DMS153 treated with DMSO at 0.1 percent for 48 hours (cell line): ENCODE results near the gene AIG1.
"Not testable (repeated sequence)": the region's sequence is repeated elsewhere in the genome, so short reads cannot be mapped to it uniquely, and the experiment has no call there.

Source experiments
- DNase-seq: peaks from one replicate; lab custom pipeline; 2025; ENCODE audit not compliant: unreplicated experiment; lab: John Stamatoyannopoulos, UW

The AIG1 gene

DNA sequence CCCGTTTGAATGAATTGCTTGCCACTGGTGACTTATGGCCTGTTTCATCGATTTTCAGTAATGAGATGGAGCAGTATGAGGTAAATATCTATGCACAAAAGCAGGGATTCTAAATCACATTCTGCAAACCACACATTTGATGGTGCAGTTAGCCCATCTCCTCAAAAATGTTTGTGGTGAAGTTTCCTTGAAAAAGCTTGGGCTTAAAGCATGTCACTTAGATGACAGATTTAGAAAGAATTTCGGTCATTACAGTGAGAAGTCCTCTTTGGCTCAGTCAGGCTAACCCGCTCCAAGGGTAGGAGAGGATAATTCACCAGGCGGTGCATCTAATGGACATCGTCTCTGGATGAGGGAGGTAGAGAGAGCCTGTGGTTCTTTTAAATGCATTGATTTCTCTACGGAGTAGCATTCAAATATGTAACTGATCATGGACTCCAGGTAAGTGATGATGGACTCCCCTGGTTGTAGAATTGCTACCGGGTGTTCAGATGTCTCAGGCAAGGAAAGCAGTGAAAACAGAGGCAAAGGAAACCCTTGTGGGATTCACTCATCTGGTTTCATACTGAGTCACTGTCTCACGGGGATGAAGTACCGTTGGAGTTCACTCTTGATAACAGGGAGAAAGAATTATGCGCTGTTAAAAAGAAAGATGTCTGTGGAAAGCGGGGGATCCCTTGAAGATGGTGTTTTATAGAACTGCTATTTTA lies 65.3 kb downstream of the AIG1 start:
- no peak for DNase-seq

DNA sequence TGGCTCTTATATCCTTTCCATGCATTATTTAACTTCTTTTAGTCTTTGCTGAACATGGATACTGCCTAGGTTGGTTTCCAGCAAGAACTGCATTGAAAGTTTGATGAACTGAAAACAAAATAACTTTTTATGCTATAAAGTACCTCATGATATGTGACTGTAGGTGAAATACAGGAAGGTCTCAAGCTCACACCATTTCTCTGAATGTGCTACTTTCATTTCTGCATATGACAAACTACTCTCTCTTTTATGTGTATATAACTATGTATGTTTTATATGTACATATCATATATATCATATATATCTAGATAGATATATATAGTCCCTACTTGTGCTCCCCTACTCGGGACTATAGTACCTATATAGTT lies 65.9 kb downstream of the AIG1 start:
- DNase-seq, result no peak

DNA sequence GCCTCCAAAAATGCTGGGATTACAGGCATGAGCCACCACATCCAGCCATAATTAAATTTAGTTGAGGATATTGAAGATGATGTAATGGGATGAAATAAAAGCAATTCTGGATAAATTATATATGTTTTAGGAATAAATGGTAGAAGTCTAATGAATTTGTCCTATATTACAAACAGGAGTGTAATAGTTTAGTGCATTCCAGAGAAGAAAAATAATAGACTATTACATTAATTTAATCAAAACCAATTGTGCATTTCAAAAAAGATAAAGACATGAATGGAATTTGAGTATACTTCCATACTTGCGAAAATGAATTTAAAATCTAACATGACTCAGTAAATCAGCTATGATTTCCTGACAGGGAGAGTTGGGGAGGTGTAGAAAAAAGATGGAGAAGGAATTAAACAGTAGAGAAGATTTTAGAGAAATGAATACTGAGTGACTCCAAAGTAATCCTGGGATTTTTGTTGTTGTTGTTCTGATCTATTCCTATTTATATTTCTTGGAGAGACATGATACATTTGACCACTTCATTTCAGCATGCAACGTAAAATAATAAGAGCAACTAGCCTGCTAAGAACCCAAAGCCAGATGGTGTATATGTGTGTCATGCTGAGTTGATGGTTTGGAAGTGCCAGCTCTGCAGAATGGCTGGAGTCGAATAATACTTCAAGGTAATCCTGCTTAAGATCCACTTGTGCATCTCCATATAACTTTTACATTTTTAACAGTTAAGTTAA lies 67.4 kb downstream of the AIG1 start:
- no peak for DNase-seq

DNA sequence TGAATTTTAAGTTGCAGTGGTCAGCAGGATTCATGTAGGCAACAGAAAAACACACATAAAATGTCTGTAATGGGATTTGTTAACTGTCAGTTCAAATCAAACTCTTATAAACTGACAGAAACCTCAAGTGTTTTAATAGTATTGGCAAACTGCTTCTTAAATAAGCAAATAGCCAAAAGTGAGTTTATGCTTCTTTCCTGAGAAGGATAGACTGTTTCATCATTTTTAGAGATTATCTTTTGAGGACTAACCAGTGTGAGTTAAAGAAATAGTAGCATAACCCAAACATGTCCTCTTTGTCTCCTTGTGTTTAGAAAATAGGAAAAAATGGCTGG lies 68.0 kb downstream of the AIG1 start:
- no peak for DNase-seq

DNA sequence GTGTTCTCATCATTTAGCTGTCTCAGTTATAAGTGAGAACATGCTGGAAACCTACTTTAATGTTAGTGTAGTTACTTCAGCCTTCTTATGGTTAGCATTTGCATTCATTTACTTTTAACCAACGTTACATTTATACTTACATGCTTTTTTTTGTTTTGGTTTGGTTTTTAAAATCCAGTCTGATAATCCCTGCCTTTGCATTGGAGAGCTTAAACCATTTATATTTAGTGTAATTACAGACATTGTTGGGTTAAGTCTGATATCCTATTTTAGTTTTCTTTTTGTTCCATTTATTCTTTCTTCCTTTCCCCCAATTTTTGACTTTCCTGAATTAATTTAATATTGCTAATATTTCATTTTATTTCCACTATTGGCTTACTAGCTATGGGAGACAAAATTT lies 70.2 kb downstream of the AIG1 start:
- no peak for DNase-seq

DNA sequence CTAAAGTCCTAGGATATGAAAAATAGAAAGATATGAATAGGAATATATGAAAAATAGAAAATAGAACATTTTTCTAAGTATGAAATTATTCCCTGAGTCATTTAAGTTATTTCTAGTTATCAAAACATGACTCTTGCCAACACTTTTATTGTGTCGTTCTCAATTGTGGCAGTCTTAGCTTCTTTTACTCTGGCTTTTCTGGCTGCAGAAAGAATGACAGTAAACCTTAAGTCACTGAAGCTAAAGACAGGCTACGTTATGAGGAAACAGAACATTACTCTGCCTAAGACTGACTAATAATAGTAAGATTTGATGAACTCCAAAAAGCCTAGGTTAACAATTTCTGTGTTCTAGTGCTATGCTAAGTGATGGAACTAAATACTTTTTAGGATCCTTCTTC lies 74.6 kb downstream of the AIG1 start:
- no peak for DNase-seq

DNA sequence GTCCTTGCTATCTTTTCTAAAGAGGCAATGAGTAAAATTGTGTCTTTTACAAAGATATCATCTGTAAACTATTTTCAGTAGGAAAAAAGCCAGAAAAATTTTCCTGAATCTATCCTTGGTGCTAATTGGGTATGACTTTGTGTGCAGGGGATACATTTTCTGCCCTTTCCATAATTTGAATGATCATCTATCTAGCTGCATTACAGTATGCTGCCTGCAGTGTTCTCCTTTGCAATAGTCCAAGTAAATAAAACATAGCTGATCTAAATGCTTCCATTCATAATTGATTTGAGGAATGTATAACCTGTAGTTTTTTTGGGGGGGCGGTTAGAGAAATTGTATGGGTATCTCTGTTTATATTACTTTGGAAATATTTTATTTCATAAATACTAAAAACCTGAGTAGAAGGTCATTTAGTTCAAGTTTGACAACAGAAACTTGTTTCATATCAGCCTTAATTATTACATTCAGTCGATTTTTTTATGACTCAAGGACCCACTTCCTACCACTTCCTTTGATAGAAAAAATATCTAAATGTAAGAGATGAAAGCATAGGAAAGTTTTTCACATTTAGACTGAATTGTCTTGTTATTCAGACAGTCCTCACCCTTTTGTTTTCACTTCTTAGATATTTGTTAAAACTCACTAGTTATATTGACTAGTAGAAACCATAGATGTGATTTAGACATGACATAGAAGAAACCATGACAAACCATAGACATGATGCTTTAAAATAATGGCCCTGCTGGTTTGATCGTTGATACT lies 75.3 kb downstream of the AIG1 start:
- DNase-seq, result no peak

DNA sequence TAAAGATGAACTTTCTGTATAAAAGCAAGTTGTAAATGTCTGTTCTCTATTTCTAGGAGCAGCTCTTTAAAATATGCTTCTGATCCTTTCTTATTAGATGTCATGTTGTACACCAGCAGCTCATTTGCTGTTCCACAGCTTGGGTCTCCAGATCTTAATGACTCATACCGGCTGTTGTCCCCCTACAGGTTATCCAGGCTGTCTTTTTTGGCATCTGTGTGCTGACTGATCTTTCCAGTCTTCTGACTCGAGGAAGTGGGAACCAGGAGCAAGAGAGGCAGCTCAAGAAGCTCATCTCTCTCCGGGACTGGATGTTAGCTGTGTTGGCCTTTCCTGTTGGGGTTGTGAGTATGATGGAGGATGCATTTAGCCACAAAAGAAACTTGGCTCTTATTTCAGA lies 76.0 kb downstream of the AIG1 start:
- no peak for DNase-seq

DNA sequence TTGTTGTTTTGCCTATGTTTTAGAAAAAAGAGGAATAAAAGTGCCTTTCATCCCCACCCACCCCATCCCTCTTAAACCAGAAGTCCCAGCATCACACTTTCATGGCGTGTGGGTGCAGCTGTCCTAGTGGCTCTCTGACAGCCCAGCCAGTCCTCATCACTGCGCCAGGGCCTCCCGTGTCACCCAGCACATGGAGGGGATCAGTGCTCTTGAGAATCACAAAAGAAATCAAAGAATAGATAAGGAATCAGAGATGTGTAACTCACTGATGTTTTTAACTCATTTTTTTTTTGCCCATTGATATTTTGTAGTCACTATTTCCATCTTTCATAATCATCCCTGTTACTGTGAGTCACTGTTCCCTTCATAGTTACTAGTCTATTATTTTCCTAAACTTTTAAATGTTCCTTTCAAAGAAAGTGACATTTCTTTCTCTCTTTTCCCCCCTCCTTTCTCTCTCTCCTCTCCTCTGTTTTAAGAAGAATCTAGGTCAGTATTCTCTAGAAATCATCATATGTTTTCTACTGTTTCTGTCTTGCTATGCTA lies 78.6 kb downstream of the AIG1 start:
- no peak for DNase-seq

DNA sequence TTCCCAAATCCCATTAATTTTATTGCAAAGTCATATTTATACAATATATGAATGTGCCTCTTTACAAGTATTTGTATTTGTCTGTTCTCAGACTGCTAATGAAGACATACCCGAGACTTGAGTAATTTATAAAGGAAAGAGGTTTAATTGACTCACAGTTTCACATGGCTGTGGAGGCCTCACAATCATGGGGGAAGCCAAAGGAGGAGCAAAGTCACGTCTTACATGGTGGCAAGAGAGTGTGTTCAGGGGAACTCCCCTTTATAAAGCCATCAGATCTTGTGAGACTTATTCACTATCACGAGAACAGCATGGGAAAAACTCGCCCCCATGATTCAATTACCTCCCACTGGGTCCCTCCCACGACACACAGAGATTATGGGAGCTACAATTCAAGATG lies 79.2 kb downstream of the AIG1 start:
- DNase-seq, result not testable (repeated sequence)

DNA sequence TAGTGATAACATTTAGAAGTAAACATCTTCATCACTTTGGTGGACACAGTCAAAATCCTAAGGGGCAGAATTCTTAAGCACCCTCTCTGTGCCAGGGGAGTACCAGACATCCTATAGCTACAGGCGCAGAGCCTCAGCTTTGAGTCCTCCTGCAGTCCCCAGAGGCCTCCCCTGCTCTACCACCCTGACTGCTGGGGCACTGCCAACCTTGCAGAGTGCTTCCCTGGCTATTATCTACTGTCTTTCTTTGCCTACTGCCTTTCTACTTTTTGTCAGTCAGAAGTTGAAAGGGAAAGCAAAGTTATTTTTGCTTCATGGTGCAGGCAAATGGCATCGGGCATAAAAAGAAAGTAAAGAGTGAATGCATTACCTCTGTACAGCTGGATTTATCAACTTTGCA lies 80.1 kb downstream of the AIG1 start:
- no peak for DNase-seq

DNA sequence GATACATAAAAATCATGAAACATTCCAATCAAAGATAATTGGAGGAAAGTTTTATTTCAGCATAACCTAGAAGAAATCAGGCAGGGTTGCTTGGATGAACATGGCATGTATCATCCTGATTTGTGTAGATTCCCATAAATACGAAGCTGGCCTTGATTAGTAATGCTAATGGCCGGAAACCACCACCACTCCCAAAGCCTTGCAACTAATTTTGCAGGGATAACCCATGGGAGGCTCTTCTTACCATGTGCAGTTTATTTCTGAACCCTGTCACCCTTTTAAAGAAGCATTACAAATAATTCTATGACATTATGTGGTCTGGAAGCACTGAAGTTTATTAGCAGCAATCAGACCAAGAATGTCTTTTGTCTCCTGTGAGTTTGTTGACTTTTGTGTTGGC lies 80.8 kb downstream of the AIG1 start:
- DNase-seq, result no peak

DNA sequence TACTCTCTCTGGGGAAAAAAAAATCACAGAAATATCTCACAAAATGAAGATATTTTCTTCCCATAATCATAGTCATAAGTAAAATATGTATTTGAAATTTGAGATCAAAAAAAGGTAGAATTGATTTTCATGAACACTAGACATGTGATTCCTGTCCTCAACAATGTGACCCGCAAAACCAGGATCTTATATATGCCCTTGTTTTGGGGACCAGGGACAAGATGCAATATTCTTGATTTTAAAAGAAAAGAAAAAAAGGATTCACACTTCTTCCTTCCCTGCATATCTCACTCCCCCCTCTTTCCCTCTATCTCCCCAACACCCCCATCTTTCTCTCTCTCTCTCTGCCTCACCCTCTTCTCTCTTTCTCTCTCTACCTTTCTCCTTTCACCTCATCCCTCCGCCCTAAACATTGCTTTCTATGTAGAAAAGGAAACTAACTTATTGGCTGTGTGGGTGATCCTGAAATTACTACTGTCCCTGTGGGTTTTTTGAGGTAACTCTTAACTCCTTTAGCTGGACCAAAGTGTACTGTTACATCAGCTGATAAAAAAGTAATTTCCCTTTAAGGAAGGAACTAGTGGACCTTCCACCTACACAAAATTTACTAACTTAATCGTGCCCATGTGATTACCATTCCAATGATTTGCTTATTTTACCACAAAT lies 85.6 kb downstream of the AIG1 start:
- no peak for DNase-seq

DNA sequence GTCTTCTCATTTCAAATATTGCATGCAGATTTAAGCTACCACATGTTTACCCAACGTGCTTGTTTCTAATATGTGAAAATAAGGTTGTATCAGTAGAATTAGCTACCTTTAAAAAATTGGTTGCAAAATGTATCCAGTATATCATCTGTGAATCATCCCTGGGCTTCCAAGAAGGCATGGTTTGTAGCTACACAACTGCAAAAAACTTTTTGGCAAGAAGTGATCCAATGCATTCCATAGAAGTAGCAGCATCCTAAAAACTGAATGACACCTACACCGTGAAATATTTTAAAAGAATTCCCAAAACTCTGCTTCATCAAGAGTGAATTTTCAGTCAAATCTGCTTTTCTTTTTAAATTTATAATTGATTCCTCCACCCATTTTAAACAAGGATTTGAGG lies 89.1 kb downstream of the AIG1 start:
- no peak for DNase-seq

DNA sequence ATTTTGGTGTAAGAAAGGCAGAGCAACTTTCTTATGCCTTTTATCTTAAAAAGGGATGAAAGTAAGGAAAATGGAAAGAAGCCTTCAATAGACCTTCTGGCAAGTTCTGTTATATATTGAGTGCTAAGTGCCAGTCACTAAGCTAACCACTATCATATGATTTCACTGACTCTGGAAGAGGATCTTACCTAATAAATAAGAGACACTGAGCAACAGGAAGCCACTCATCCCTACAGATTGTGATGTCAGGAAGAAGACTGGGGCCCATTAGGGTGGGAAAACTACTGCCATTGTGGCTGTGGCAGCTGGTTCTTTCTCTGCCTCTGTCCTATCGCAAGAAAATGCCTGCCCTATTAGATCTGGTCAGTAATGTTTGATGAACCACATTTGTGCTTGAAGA lies 89.6 kb downstream of the AIG1 start:
- DNase-seq, result no peak

DNA sequence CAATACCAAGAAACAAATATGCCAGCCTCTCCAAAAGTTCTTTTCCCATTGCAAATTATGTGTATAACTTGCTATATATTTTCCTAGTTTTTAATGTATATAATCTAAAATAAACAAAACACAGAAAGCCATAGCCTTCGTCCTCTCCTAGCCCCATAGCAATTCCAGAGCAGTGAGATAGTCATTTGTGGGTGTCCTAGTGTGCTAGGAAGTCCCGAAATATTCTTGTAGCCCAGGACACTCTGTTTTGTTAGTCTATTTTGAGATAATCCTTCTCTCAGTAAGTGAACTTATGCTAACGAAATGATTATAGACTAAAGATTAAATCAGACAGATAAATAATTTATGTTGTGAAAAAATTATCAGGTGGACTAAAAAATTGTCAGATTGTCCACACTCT lies 90.7 kb downstream of the AIG1 start:
- no peak for DNase-seq

DNA sequence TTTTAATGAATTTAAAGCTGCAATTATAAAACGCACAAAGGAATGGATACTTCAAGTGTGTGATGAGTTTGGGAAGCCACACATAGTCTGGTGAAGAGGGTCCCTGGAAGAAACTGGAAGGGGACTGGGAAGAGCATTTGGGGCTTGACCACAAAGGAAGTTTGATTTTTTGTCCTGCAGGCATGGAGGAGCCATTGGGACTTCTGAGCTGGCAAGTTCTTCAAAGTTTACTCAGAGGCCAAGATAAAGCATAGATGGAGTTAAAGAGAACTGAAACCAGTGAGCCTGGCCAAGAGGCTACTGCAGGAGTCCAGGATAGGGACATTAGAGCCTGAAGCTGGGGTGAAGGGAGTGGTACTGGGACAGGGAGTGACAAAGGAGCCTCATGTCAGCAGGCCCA lies 95.0 kb downstream of the AIG1 start:
- no peak for DNase-seq

DNA sequence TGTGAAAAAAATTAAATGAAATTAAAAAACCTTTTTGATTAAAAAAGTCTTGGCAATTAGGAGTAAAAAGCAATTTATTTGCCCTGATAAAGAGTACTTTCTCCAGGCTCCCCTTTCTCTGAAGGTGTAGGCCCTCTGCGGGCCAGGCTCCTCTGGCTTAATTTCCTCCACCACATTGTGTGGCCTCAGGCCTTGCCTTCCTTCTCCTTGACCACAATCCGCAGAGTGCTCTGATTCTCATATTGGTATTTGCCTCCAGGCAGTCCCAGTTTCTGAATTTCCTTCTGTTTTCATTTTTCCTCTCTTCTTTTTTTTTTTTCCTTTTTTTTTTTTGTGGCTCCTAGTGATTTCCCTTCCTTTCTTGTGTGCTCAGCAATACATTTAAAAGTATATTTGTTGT lies 96.4 kb downstream of the AIG1 start:
- DNase-seq, result no peak

DNA sequence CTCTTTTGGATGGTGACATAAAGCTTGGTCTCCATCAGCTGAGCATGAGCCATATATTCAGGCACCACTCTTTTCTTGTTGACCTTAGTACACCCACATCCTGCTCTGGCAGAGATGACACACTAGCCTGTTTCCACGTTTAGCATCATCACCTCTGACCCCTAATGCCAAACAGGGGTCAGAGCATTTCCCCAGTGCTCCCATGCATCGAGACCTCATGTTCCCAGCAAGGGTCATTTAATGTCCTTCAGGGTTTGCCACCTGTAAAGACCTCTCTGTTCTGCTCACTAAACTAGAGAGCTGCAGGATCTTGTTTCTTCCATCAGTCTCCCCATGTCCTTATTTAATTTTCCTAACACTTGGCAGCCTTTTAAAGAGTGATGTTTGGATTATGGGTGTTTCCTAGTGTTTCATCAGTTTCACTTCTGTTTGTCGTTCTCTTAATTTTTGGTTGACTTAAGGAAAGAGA lies 97.5 kb downstream of the AIG1 start:
- DNase-seq, result no peak

DNA sequence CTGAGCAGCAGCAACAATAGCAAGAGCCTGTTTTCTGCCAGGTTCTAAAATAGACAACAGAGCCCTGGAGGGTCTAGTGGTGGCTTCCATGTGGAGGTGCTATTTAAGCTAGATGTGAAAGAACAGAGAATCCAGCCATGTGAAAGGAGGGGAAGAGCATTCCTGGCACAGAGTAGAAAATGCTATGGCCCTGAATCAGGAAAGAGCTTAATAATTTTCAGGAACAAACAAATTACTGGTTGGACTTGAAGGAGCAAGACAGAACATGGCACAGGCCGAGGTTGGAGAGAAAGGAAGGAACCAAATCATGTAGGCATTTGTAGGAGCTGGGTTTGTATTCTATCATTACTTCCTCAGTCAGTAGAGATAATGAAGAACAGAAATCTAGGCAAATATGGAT lies 98.3 kb downstream of the AIG1 start:
- no peak for DNase-seq

DNA sequence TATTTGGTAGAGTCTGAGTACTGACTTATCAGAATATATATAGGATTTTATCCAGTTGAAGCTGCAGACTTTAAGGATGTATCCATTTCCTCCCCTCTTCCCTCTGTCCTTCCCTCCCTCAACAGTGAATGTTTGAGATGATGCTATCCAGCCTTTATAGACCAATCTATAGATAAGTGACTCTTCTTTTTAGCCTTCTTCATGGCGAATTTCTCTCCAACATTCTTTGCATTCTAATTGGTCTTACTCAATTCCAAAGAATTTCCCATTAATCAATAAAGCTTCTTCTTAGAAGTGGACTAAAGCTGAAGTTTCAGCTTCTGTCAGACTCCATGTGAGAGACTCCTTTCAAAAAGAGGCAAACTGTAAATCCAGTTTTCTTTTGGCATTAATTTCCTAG lies 99.3 kb downstream of the AIG1 start:
- DNase-seq, result no peak
